HL-60 (cell line): ENCODE results near the gene SLC37A2.

Source experiments
- DNase-seq, 2 experiments: peaks; one replicate each; pipeline ENCODE4 v3.0.0-alpha.2; 2010 to 2020; ENCODE audit warnings: low read depth in 1 of 2, low spot score in 1 of 2
- H3K27ac ChIP-seq: fragments of 250-450 bp; sonication (Bioruptor Pico); replicated peaks from 2 replicates; pipeline ENCODE4 v1.5.1; 2020; ENCODE audit warnings: mild to moderate bottlenecking, moderate library complexity
- H3K27me3 ChIP-seq: fragments of 250-450 bp; sonication (Bioruptor Pico); 2 replicates; pipeline ENCODE4 v1.5.1; 2021; ENCODE audit warnings: mild to moderate bottlenecking, moderate library complexity; ENCODE audit not compliant: insufficient read depth, poor library complexity, severe bottlenecking
- H3K4me3 ChIP-seq: replicated peaks from 2 replicates; pipeline ENCODE4 v1.5.1; 2011; ENCODE audit warnings: mild to moderate bottlenecking, control low read depth, low read length; ENCODE audit not compliant: insufficient read depth
- GABPA ChIP-seq: IDR thresholded peaks from 2 replicates; pipeline ENCODE4 v1.6.1; 2012; ENCODE audit warnings: low read depth
- POLR2AphosphoS5 ChIP-seq: IDR thresholded peaks from 2 replicates; pipeline ENCODE4 v1.6.1; 2012; ENCODE audit warnings: low read depth
- SPI1 ChIP-seq: IDR thresholded peaks from 2 replicates; pipeline ENCODE4 v1.6.1; 2012; ENCODE audit warnings: low read depth, mild to moderate bottlenecking, borderline replicate concordance
- TF ChIP-seq, protein P1 (sequence below): IDR thresholded peaks from 2 replicates; pipeline ENCODE4 v1.6.1; 2012; ENCODE audit warnings: low read depth; ENCODE audit not compliant: insufficient replicate concordance
- TF ChIP-seq, protein P2 (sequence below): IDR thresholded peaks from one replicate; pipeline ENCODE4 v1.5.1; 2011; ENCODE audit warnings: low read length, control low read depth, inconsistent platforms; ENCODE audit not compliant: insufficient read depth

Gene SLC37A2

DNA sequence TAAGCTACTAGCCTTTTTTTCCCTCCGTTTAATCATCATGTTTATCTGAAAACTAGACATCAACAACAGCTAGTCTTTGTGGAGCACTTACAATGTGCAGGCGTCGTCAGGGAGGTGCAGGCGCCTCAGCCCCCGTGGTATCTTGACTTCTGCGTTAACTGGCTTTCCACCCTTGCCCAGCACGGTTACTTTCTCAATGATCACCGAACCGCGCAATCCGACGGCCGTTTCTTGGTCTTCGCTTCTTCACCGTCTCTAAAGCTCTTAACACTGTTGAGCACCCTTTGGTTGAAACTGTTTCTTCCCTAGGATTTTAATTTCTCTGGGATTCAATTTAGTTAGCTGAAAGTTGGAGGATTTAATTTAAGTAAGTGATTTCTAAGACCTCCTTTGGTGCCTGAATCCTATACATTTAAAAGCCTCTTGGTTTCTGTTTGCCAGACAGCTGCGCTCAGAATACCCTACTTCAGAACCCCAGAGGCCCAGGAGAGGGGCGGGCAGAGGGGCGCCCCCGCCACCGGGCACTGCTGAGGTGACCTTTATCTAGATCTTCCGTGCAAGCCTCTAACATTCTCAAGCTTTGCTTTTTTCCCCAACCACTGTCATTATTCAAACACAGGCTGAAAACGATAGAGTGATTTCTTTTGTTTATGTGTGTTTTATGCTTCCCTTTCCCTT is 66.3 kb downstream of the SLC37A2 start:
- TF ChIP-seq, protein P1, sequence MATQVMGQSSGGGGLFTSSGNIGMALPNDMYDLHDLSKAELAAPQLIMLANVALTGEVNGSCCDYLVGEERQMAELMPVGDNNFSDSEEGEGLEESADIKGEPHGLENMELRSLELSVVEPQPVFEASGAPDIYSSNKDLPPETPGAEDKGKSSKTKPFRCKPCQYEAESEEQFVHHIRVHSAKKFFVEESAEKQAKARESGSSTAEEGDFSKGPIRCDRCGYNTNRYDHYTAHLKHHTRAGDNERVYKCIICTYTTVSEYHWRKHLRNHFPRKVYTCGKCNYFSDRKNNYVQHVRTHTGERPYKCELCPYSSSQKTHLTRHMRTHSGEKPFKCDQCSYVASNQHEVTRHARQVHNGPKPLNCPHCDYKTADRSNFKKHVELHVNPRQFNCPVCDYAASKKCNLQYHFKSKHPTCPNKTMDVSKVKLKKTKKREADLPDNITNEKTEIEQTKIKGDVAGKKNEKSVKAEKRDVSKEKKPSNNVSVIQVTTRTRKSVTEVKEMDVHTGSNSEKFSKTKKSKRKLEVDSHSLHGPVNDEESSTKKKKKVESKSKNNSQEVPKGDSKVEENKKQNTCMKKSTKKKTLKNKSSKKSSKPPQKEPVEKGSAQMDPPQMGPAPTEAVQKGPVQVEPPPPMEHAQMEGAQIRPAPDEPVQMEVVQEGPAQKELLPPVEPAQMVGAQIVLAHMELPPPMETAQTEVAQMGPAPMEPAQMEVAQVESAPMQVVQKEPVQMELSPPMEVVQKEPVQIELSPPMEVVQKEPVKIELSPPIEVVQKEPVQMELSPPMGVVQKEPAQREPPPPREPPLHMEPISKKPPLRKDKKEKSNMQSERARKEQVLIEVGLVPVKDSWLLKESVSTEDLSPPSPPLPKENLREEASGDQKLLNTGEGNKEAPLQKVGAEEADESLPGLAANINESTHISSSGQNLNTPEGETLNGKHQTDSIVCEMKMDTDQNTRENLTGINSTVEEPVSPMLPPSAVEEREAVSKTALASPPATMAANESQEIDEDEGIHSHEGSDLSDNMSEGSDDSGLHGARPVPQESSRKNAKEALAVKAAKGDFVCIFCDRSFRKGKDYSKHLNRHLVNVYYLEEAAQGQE: no peak
- no peak for TF ChIP-seq GABPA
- no peak for TF ChIP-seq POLR2AphosphoS5
- TF ChIP-seq SPI1: no peak
- TF ChIP-seq, protein P2, sequence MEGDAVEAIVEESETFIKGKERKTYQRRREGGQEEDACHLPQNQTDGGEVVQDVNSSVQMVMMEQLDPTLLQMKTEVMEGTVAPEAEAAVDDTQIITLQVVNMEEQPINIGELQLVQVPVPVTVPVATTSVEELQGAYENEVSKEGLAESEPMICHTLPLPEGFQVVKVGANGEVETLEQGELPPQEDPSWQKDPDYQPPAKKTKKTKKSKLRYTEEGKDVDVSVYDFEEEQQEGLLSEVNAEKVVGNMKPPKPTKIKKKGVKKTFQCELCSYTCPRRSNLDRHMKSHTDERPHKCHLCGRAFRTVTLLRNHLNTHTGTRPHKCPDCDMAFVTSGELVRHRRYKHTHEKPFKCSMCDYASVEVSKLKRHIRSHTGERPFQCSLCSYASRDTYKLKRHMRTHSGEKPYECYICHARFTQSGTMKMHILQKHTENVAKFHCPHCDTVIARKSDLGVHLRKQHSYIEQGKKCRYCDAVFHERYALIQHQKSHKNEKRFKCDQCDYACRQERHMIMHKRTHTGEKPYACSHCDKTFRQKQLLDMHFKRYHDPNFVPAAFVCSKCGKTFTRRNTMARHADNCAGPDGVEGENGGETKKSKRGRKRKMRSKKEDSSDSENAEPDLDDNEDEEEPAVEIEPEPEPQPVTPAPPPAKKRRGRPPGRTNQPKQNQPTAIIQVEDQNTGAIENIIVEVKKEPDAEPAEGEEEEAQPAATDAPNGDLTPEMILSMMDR: no peak
- Histone ChIP-seq H3K27me3 (no peaks in the 10 kb centered on the region), H3K4me3 (no peak overlapping the region), H3K27ac (no peak overlapping the region)
- DNase-seq: no peak

DNA sequence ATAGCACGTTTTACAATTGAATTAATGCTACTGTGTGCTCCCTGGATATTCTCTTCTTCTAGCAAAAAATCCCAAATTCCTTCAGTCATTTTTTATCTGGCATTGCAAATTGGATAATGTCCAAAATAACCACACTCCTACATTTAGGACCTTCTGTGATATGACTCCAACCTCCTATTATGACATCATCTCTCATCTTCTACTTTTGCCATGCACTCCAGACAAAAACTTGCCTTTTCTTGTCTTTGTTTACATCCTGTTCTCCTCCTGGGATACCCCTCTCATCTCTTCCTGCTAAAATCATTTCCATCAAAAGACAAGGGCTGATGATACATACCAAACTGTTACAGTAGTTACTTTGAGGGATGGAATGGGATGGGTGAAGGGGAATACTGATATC is 69.0 kb downstream of the SLC37A2 start:
- H3K4me3 ChIP-seq: no peak overlapping the region
- no peak overlapping the region for H3K27ac ChIP-seq
- no peak for DNase-seq
- H3K27me3 ChIP-seq: no peaks in the 10 kb centered on the region
- TF ChIP-seq POLR2AphosphoS5 (no peak), GABPA (no peak), SPI1 (no peak)
- TF ChIP-seq, protein P1: no peak
- TF ChIP-seq, protein P2: no peak

DNA sequence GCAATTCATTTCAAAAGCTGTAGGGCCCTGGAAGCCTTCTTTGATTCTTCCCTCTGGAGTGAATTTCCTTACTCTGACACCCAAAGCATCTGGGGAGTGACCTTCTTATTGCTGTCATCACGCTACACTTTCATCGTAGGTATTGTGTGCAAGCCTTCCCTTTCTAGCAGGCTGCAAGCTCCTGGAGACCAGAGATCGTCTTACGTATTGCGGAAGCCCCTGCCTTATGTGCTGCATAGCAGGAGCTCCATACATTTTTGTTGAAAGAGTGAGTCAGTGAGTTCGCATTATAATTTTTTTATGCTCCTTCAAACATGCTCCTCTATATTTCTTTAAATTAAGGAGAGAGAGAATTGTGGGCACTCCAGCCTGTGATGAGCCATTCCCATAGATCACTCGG is 69.5 kb downstream of the SLC37A2 start:
- Histone ChIP-seq H3K27ac (no peak overlapping the region), H3K4me3 (no peak overlapping the region), H3K27me3 (no peaks in the 10 kb centered on the region)
- no peak for DNase-seq
- TF ChIP-seq GABPA (no peak), SPI1 (no peak), POLR2AphosphoS5 (no peak)
- TF ChIP-seq, protein P1: no peak
- TF ChIP-seq, protein P2: no peak
